Mesenchymal stem cell (in vitro differentiated cells and primary cell): Measurements from ENCODE around the gene MPZL1.
"Not testable (repeated sequence)": the region's sequence is repeated elsewhere in the genome, so short reads cannot be mapped to it uniquely, and the experiment has no call there.

Experiments
- DNase-seq: peaks from one replicate; pipeline ENCODE4 v3.0.0-alpha.2; 2013
- H2AFZ ChIP-seq: one replicate; pipeline ENCODE4 v1.6.1; 2013; ENCODE audit warnings: low read depth, mild to moderate bottlenecking, control low read depth, inconsistent platforms, low read length, moderate library complexity
- H2AK5ac ChIP-seq: 2 replicates; pipeline ENCODE4 v1.6.1; 2013; ENCODE audit warnings: low read length, moderate library complexity, mild to moderate bottlenecking, inconsistent platforms; ENCODE audit not compliant: severe bottlenecking
- H2BK120ac ChIP-seq: one replicate; pipeline ENCODE4 v1.6.1; 2013; ENCODE audit warnings: low read depth, mild to moderate bottlenecking, inconsistent platforms, low read length, moderate library complexity
- H2BK12ac ChIP-seq, 2 experiments: one replicate each; pipeline ENCODE4 v1.6.1; 2013; ENCODE audit warnings: inconsistent platforms in 2 of 2, low read length in 2 of 2, mild to moderate bottlenecking in 2 of 2, moderate library complexity in 2 of 2, control low read depth in 1 of 2
- H2BK15ac ChIP-seq: one replicate; pipeline ENCODE4 v1.6.1; 2013; ENCODE audit warnings: mild to moderate bottlenecking, low read depth, inconsistent platforms; ENCODE audit not compliant: poor library complexity, severe bottlenecking
- H2BK5ac ChIP-seq: 2 replicates; pipeline ENCODE4 v1.6.1; 2013; ENCODE audit warnings: low read depth, mild to moderate bottlenecking, low read length, control low read depth, inconsistent platforms; ENCODE audit not compliant: poor library complexity, severe bottlenecking
- H3K14ac ChIP-seq, 2 experiments: one replicate each; pipeline ENCODE4 v1.6.1; 2013; ENCODE audit warnings: inconsistent platforms in 2 of 2, low read length in 2 of 2, control low read depth in 1 of 2, mild to moderate bottlenecking in 1 of 2, moderate library complexity in 1 of 2
- H3K18ac ChIP-seq, 2 experiments: one replicate each; pipeline ENCODE4 v1.6.1; 2013; ENCODE audit warnings: inconsistent platforms in 2 of 2, low read length in 2 of 2, control low read depth in 1 of 2, low read depth in 1 of 2, mild to moderate bottlenecking in 1 of 2
- H3K23ac ChIP-seq, 2 experiments: one replicate each; pipeline ENCODE4 v1.6.1; 2013; ENCODE audit warnings: inconsistent platforms in 2 of 2, low read length in 2 of 2, mild to moderate bottlenecking in 2 of 2, moderate library complexity in 2 of 2, control low read depth in 1 of 2
- H3K27ac ChIP-seq: 2 replicates; pipeline ENCODE4 v1.5.1; 2013; ENCODE audit warnings: mild to moderate bottlenecking, moderate library complexity, low read length, control low read depth, inconsistent platforms; ENCODE audit not compliant: poor library complexity, severe bottlenecking
- H3K27me3 ChIP-seq, 2 experiments: 2 replicates each; pipeline versions ENCODE4 v1.6.1 to v1.7.0; 2013; ENCODE audit warnings: low read length in 2 of 2, mild to moderate bottlenecking in 2 of 2, moderate library complexity in 2 of 2, control low read depth in 1 of 2, inconsistent platforms in 1 of 2; ENCODE audit not compliant: control insufficient read depth in 1 of 2, insufficient read depth in 1 of 2
- H3K36me3 ChIP-seq, 2 experiments: 2 replicates each; pipeline versions ENCODE4 v1.6.1 to v1.7.0; 2013; ENCODE audit warnings: low read length in 2 of 2, control low read depth in 1 of 2, inconsistent platforms in 1 of 2, low read depth in 1 of 2, mild to moderate bottlenecking in 1 of 2; ENCODE audit not compliant: insufficient read depth in 2 of 2, control insufficient read depth in 1 of 2
- H3K4ac ChIP-seq, 2 experiments: one replicate each; pipeline ENCODE4 v1.6.1; 2013; ENCODE audit warnings: inconsistent platforms in 2 of 2, low read length in 2 of 2, mild to moderate bottlenecking in 2 of 2, moderate library complexity in 2 of 2, control low read depth in 1 of 2, low read depth in 1 of 2
- H3K4me1 ChIP-seq: 2 replicates; pipeline ENCODE4 v1.6.1; 2013; ENCODE audit warnings: low read depth, low read length, control low read depth; ENCODE audit not compliant: control insufficient read depth, insufficient read depth
- H3K4me2 ChIP-seq: 2 replicates; pipeline ENCODE4 v1.6.1; 2013; ENCODE audit warnings: low read length, mild to moderate bottlenecking, inconsistent platforms; ENCODE audit not compliant: poor library complexity, severe bottlenecking
- H3K4me3 ChIP-seq, 2 experiments: 2 replicates each; pipeline versions ENCODE4 v1.5.1 to v1.7.0; 2013; ENCODE audit warnings: low read length in 2 of 2, mild to moderate bottlenecking in 2 of 2, control low read depth in 1 of 2, low read depth in 1 of 2; ENCODE audit not compliant: insufficient read depth in 1 of 2
- H3K79me1 ChIP-seq: replicated peaks from 2 replicates; pipeline ENCODE4 v1.6.1; 2013; ENCODE audit warnings: mild to moderate bottlenecking, control low read depth, low read length, inconsistent platforms; ENCODE audit not compliant: poor library complexity, severe bottlenecking
- H3K9ac ChIP-seq: 2 replicates; pipeline ENCODE4 v1.7.0; 2013; ENCODE audit warnings: mild to moderate bottlenecking, low read length, moderate library complexity
- H3K9me3 ChIP-seq: 2 replicates; pipeline ENCODE4 v1.7.0; 2013; ENCODE audit warnings: mild to moderate bottlenecking, low read length; ENCODE audit not compliant: control insufficient read depth
- H4K8ac ChIP-seq: one replicate; pipeline ENCODE4 v1.6.1; 2013; ENCODE audit warnings: inconsistent platforms, mild to moderate bottlenecking, low read length, moderate library complexity
- H4K91ac ChIP-seq: one replicate; pipeline ENCODE4 v1.6.1; 2013; ENCODE audit warnings: mild to moderate bottlenecking, low read length, inconsistent platforms
- WGBS: methylation state at CpG from one replicate; pipeline ENCODE4 v1.1.7; 2013; ENCODE audit warnings: mixed read lengths; 5-methylcytosine and 5-hydroxymethylcytosine counted together

The MPZL1 gene

DNA sequence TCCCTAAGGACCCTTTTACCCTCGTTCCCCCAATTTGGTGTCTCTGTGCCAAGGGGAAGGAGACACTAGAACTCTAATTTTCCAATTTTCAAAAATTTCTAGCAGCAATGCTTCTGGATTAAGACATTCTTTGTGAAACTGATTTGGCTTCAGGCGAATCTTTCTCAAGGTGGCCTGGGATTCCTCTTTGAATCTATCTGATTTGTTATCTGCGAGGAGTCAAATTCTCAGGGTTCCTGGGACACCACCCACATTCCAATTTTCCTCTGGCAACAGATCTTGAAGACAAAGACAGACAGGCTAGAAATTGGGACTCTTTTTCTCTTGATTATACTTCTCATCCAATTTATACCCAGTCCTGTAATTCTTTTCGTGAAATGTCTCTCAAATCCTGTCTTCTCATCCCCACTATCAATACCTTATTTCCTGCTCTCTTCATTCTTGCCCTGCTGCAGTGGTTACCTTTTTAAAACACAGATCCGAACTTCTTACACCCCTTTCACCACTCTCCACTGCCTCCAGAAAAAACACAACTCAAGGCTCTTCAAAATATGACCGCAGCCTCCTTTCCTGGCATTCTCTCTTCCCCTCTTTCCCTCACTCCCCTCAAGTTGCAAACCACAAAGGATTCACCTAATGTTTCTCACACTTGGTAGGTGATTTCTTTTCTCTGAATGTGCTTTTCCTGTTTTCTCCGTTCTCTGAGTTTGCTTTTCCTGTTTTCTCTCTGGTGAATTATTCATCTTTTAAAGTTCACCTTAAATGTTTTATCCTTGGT lies 2.7 kb upstream of the MPZL1 start:
- Histone ChIP-seq H3K27me3 (no peaks in the 10 kb centered on the region), H4K91ac (no peak overlapping the region), H3K27ac (no peak overlapping the region), H3K14ac (no peak overlapping the region), H3K9me3 (no peaks in the 10 kb centered on the region), H3K36me3 (no peaks in the 10 kb centered on the region), H3K4me1 (peaks cover 4% of the 10 kb centered on the region), H3K23ac (no peak overlapping the region), H3K4me2 (no peak overlapping the region), H2BK12ac (no peak overlapping the region), H2BK15ac (no peak overlapping the region), H4K8ac (no peak overlapping the region), H3K4ac (no peak overlapping the region), H2BK120ac (no peak overlapping the region), H3K18ac (no peak overlapping the region), H2AFZ (no peak overlapping the region), H2AK5ac (no peak overlapping the region), H3K9ac (no peak overlapping the region), H3K4me3 (no peak overlapping the region), H3K79me1 (peaks cover 3% of the 10 kb centered on the region), H2BK5ac (no peak overlapping the region)
- DNase-seq = no peak
- WGBS = 69% methylated on average over 6 of the region's 7 CpGs

DNA sequence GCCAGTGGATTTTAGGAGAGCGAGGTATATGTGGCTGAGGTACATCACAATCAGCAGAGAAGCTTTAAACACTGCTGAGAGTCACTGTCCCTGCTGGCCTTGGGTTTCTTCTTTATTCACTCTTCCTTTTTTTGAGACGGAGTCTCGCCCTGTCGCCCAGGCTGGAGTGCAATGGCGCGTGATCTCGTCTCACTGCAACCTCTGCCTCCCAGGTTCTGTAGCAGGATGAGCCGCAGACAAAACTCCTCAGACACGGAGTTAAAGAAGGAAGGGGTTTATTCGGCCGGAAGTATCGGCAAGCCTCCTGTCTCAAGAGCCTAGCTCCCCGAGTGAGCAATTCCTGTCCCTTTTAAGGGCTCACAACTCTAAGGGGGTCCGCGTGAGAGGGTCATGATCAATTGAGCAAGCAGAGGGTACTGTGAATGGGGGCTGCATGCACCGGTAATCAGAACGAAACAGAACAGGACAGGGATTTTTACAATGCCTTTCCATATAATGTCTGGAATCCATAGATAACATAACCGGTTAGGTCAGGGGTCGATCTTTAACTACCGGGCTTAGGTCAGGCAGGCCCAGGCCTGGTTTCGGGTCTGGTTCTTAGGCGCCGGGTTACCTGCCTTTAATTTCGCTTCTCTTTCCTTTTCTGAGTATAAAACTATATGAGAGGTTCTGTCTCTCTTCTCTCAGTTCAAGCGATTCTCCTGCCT lies 1.9 kb upstream of the MPZL1 start:
- H3K27me3 ChIP-seq, H4K91ac ChIP-seq, H2BK15ac ChIP-seq, DNase-seq, H3K23ac ChIP-seq, H3K79me1 ChIP-seq, H3K4me3 ChIP-seq, H3K9me3 ChIP-seq, H2BK120ac ChIP-seq, H2BK5ac ChIP-seq, H2AFZ ChIP-seq, H3K9ac ChIP-seq, H3K18ac ChIP-seq, H3K27ac ChIP-seq, H3K4ac ChIP-seq, H2AK5ac ChIP-seq, H3K4me2 ChIP-seq, H3K14ac ChIP-seq, H3K4me1 ChIP-seq, H4K8ac ChIP-seq, H3K36me3 ChIP-seq: not testable (repeated sequence)
- 88% methylated on average over 22 of the region's 25 CpGs for WGBS
- peak overlapping the region in 1 of 2 experiments; percentile 31 for H2BK12ac ChIP-seq

DNA sequence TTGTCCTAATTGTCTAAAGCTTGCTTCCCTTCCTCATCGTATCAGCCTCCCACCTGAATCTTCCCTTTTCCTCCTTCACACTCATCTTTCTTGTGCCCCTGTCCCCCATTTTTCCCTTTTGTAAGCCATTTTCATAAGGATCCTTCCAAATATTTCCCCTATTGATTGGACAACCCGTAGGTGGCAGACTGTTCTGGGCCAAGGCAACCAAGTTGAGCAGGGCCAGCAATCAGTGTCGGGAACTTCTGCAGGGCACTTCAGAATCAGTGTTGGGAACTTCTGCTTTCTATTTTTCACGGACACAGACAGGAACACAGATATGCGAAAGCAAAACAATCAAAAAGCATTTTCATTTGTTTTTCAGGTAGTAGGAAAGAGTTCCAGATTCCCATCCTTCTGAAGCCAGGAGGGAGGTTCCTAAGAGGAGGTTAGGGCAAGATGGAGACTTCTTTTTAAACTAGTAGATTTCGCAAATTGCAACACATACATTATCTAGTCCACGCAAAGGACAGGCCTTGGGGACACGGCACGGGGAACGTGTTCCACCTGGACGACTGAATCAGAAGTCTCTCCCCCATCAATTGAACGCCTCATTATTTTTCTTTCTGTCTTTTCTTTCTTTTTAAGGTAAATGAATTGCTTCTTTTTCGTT lies 691 bp upstream of the MPZL1 start:
- H3K9me3 ChIP-seq = no peaks in the 10 kb centered on the region
- no peak overlapping the region for H2BK5ac ChIP-seq
- peak overlapping the region; percentile 75 for H2BK120ac ChIP-seq
- H3K36me3 ChIP-seq = no peaks in the 10 kb centered on the region
- no peak overlapping the region for H3K23ac ChIP-seq
- H3K4me1 ChIP-seq = peaks cover 6% of the 10 kb centered on the region
- peak overlapping the region; percentile 92 for H3K9ac ChIP-seq
- peak overlapping the region; percentile 60 to 71 for H3K18ac ChIP-seq
- peak overlapping the region; percentile 81 for H3K27ac ChIP-seq
- peak; percentile 66 for DNase-seq
- peak overlapping the region; percentile 91 to 97 for H3K4me3 ChIP-seq
- no peak overlapping the region for H4K8ac ChIP-seq
- peak overlapping the region; percentile 53 for H2AFZ ChIP-seq
- H3K79me1 ChIP-seq = peaks cover 3% of the 10 kb centered on the region
- H3K4ac ChIP-seq = peak overlapping the region in 1 of 2 experiments; percentile 93
- peak overlapping the region; percentile 9 for H4K91ac ChIP-seq
- no peak overlapping the region for H2BK15ac ChIP-seq
- no peaks in the 10 kb centered on the region for H3K27me3 ChIP-seq
- peak overlapping the region; percentile 66 for H3K4me2 ChIP-seq
- peak overlapping the region in 1 of 2 experiments; percentile 84 for H2BK12ac ChIP-seq
- H2AK5ac ChIP-seq = peak overlapping the region; percentile 73
- H3K14ac ChIP-seq = no peak overlapping the region
- WGBS = 17% methylated on average over 9 of the region's 13 CpGs
